Esophagus squamous epithelium (tissue), 5 donors: ENCODE measurements around the gene NUP133. TPM values are rescaled to one million over a fixed set of nuclear protein-coding genes. Genes with fewer than 3 reads are reported as not detected.

Experiments
- DNase-seq: peaks from one replicate; lab custom pipeline; 2025; lab: John Stamatoyannopoulos, UW
- H3K27ac ChIP-seq, 4 donors: fragments of 200-600 bp; sonication (generic); one replicate each; pipeline ENCODE4 v1.5.1; 2016 to 2019; ENCODE audit warnings: mild to moderate bottlenecking in 1 of 4
- H3K27me3 ChIP-seq, 4 donors: fragments of 200-600 bp; sonication (generic); 1 replicate in 3 of 4; 2 replicates in 1 of 4; pipeline versions ENCODE4 v1.5.1 to v1.6.0; 2017 to 2021; ENCODE audit warnings: antibody characterized with exemption in 1 of 4
- H3K36me3 ChIP-seq, 3 donors: fragments of 200-600 bp; sonication (generic); one replicate each; pipeline ENCODE4 v1.5.1; 2016 to 2019
- H3K4me1 ChIP-seq, 3 donors: fragments of 200-600 bp; sonication (generic); one replicate each; pipeline ENCODE4 v1.5.1; 2017 to 2019
- H3K4me3 ChIP-seq, 4 donors: fragments of 200-600 bp; sonication (generic); 1 replicate in 3 of 4; 2 replicates in 1 of 4; pipeline ENCODE4 v1.5.1; 2016 to 2019; ENCODE audit warnings: mild to moderate bottlenecking in 2 of 4, moderate library complexity in 1 of 4
- H3K9me3 ChIP-seq, 3 donors: fragments of 200-600 bp; sonication (generic); one replicate each; pipeline ENCODE4 v1.5.1; 2016 to 2019
- POLR2A ChIP-seq, 4 donors: fragments of 450-650 bp; IDR thresholded peaks; one replicate each; pipeline ENCODE4 v1.6.1; 2017; ENCODE audit warnings: antibody characterized with exemption in 4 of 4, mild to moderate bottlenecking in 4 of 4, moderate library complexity in 3 of 4
- WGBS, 2 donors: methylation state at CpG; one replicate each; pipeline ENCODE4 v1.1.5; 2018; 5-methylcytosine and 5-hydroxymethylcytosine counted together
- intact Hi-C: fragments of 100-400 bp; cut with DNase I; formaldehyde crosslinking; loops from one replicate; pipeline ENCODE4 v1.15.0; 2022
- total RNA-seq, 4 donors: library from RNA; depleted of rRNA; stranded (reverse); fragments of >200 nt; gene quantifications; one replicate each; pipeline ENCODE4 v1.1.0, GENCODE V29; 2016
- TF ChIP-seq, protein P1 (sequence below), 6 experiments: fragments of 450-650 bp in 4 of 6; fragments of 200-600 bp in 2 of 6; sonication (generic) in 2 of 6; IDR thresholded peaks; one replicate each; pipeline ENCODE4 v1.5.1; 2016 to 2019; ENCODE audit warnings: antibody characterized with exemption in 6 of 6, mild to moderate bottlenecking in 4 of 6, moderate library complexity in 4 of 6
- donor health status: DM: yes; HTN: yes; CAD: no.

The NUP133 gene
- total RNA-seq, 4 donors from 2014 or later = 11.1 to 29.3 (median 22.0) TPM

DNA sequence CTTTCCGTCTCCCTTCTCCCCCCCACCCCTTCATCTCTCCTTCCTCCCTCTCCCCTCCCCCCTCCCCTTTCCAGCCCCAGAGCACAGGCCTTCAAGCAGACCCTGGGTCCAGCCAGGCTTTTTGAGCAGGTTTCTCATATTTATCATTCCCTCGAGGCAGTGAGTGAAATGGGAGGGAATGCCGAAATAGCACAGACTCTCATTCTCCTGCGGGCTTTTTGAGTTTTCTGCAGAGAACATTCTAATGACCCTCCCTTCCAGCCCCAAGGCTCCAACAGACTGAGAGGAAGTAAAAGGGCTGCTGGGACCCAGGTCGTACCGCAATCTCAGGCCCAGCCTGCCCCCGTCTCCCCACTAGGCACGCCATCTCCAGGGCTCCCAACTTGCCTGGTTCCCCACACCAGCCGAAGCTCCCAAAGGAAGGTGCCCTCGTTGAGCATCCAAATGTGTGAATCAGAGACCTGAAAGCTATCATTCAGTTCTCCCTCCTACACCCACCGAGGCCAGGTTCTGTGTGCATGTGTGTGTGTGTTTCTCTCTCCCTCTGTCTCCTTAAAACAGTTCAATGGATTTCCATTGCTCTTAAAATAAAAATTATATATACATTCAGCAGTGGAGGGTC lies 96.6 kb downstream of the NUP133 start:
- H3K27ac ChIP-seq = no peak overlapping the region
- no peaks in the 10 kb centered on the region for H3K9me3 ChIP-seq
- peaks cover 6 to 57% (median 13%) of the 10 kb centered on the region in 4 donors for H3K27me3 ChIP-seq
- 53 to 66% methylated on average over 7 to 11 of the region's 11 CpGs for WGBS, 2 donors
- no peaks in the 10 kb centered on the region for H3K36me3 ChIP-seq
- intact Hi-C loops = no loop called here
- no peak for TF ChIP-seq POLR2A (IDR thresholded peaks at IDR 0.05)
- TF ChIP-seq, protein P1, sequence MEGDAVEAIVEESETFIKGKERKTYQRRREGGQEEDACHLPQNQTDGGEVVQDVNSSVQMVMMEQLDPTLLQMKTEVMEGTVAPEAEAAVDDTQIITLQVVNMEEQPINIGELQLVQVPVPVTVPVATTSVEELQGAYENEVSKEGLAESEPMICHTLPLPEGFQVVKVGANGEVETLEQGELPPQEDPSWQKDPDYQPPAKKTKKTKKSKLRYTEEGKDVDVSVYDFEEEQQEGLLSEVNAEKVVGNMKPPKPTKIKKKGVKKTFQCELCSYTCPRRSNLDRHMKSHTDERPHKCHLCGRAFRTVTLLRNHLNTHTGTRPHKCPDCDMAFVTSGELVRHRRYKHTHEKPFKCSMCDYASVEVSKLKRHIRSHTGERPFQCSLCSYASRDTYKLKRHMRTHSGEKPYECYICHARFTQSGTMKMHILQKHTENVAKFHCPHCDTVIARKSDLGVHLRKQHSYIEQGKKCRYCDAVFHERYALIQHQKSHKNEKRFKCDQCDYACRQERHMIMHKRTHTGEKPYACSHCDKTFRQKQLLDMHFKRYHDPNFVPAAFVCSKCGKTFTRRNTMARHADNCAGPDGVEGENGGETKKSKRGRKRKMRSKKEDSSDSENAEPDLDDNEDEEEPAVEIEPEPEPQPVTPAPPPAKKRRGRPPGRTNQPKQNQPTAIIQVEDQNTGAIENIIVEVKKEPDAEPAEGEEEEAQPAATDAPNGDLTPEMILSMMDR (IDR thresholded peaks at IDR 0.05) = no peak
- peaks cover 19 to 48% (median 25%) of the 10 kb centered on the region in 3 donors for H3K4me1 ChIP-seq
- no peak overlapping the region for H3K4me3 ChIP-seq
- no peak for DNase-seq

DNA sequence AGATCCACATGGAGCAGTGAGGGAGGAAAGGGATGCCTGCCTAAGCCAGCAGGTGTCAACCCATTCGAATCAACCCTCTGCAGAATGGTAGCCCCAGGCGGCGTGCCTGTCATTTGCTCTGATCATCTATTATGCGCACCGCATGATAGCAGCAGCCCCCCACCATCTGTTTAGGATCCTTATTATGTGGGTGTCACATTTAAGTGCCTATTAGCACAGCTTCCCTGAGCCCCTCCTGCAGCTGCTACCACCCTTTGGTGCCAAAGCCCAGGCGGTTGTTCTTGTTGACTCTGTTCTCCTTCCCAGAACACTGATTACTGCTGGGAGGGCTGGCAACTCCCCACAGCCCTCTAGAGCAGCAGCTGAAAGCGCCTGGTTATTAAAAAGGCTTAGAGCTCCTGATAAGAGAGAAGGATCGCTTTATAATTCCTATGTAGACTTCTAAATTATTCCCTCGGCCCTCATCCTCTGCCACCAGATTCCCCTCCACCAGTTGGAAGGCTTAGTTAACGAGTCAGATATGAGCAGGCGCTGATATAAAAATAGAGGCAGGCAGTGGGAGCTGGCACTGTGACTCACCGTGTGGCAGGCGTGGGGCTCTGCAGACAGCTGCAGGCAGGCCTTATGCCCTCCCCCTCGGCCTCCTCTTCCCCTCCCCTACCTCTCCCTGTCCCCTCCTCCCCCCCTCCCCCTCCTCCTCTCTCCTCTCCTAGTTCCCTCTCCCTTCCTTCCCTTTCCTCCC lies 97.3 kb downstream of the NUP133 start:
- no peak overlapping the region for H3K27ac ChIP-seq

DNA sequence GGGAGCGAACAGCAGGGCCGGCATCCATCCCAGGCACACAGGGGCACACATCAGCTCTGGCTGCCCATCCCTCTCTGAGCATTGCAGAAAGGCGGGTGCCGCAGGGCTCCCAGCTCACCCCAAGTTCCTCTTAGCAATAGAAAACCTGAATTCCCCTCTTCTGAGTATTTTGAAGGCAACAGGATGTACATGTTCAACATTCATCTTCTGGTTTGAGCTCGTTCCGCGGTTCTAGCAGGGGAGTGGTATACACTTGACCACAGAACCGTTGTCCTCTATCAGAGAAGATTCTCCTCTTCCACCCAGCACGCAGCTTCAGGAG lies 97.8 kb downstream of the NUP133 start:
- Histone ChIP-seq H3K36me3 (no peaks in the 10 kb centered on the region), H3K4me1 (peaks cover 19 to 48% (median 25%) of the 10 kb centered on the region in 3 donors), H3K27me3 (peaks cover 6 to 69% (median 13%) of the 10 kb centered on the region in 4 donors), H3K4me3 (no peak overlapping the region), H3K27ac (no peak overlapping the region), H3K9me3 (no peaks in the 10 kb centered on the region)
- DNase-seq = no peak
- WGBS, 2 donors = 43 to 47% methylated on average over 7 to 9 of the region's 9 CpGs
- intact Hi-C loops = no loop called here
- TF ChIP-seq, protein P1 (IDR thresholded peaks at IDR 0.05) = no peak
- TF ChIP-seq POLR2A (IDR thresholded peaks at IDR 0.05) = no peak

More for the DNA sequence above, 97.3 kb downstream of the NUP133 start:
- TF ChIP-seq, protein P1 (IDR thresholded peaks at IDR 0.05) = no peak
- no peak for TF ChIP-seq POLR2A (IDR thresholded peaks at IDR 0.05)
- intact Hi-C loops = no loop called here
- no peaks in the 10 kb centered on the region for H3K9me3 ChIP-seq
- no peaks in the 10 kb centered on the region for H3K36me3 ChIP-seq
- WGBS, 2 donors = 15 to 20% methylated on average over 14 of the region's 14 CpGs
- peaks cover 6 to 64% (median 13%) of the 10 kb centered on the region in 4 donors for H3K27me3 ChIP-seq
- no peak for DNase-seq
- peaks cover 19 to 48% (median 25%) of the 10 kb centered on the region in 3 donors for H3K4me1 ChIP-seq
- no peak overlapping the region for H3K4me3 ChIP-seq

DNA sequence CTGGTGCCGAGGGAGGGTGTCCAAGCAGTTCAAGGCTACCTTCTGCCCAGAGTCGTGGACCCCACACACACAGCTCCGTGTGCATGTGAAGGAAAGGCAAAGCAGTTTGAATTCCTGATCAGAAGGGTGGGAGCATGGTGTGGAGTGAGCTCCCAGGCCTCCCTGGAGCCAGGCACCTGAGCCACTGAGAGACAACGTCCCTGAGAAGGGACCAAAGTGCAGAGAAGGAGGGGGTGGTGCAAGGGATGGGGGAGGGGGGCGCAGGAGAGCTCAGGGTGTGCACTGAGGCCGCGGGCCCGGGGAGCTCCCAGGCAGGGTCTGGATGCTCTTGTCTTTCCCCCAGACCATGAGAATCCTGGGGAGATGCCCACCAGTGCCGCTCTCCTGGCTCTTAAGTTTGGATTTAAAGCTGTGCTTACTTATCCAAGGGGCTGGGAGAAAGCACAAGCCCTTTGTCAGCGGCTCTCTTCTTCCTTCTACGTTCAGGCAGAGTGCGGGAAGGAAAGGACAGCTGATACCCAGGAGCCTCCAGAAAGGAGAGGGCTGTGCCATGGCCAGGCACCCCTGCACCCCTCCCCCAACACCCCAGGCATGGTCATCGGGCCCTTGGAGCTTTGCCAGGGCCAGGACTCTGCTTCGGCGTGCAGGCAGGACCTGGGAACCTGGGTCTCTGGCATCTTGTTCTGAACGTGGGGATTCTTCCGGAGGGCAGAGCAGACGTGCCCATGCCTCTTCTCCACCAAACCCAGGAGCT lies 98.3 kb downstream of the NUP133 start:
- Histone ChIP-seq H3K9me3 (no peaks in the 10 kb centered on the region), H3K4me1 (peaks cover 19 to 48% (median 25%) of the 10 kb centered on the region in 3 donors), H3K27me3 (peaks cover 6 to 74% (median 13%) of the 10 kb centered on the region in 4 donors), H3K4me3 (no peak overlapping the region), H3K27ac (no peak overlapping the region), H3K36me3 (no peaks in the 10 kb centered on the region)
- DNase-seq = no peak
- TF ChIP-seq, protein P1 (IDR thresholded peaks at IDR 0.05) = no peak
- no peak for TF ChIP-seq POLR2A (IDR thresholded peaks at IDR 0.05)
- 34 to 48% methylated on average over 8 to 10 of the region's 18 CpGs for WGBS, 2 donors
- intact Hi-C loops = no loop called here
